ENCODE data around the gene LTBP2.

Gene LTBP2

GRCh38 chr14:74510223-74510931 lies 101.7 kb downstream of the LTBP2 start:
- DNase-seq, result no peak

- no peak for DNase-seq
These were observed 102.3 kb downstream of the LTBP2 start for GRCh38 chr14:74509587-74510222.

GRCh38 chr14:74508844-74509428 lies 103.1 kb downstream of the LTBP2 start:
- DNase-seq, result no peak

- no peak for DNase-seq
These were observed 103.7 kb downstream of the LTBP2 start for GRCh38 chr14:74508292-74508731.

GRCh38 chr14:74507840-74508239 lies 104.2 kb downstream of the LTBP2 start:
- DNase-seq, result no peak

- DNase-seq, result no peak
These were observed 105.0 kb downstream of the LTBP2 start for GRCh38 chr14:74507085-74507484.

GRCh38 chr14:74506411-74506851 lies 105.6 kb downstream of the LTBP2 start:
- no peak for DNase-seq

GRCh38 chr14:74505831-74506230 lies 106.2 kb downstream of the LTBP2 start:
- DNase-seq, result no peak

- DNase-seq, result no peak
These were observed 106.9 kb downstream of the LTBP2 start for GRCh38 chr14:74504874-74505720.

- no peak for DNase-seq
These were observed 107.6 kb downstream of the LTBP2 start for GRCh38 chr14:74504412-74504811.

GRCh38 chr14:74503938-74504335 lies 108.1 kb downstream of the LTBP2 start:
- DNase-seq, result no peak

- DNase-seq, result no peak
These were observed 108.6 kb downstream of the LTBP2 start for GRCh38 chr14:74503291-74503937.

GRCh38 chr14:74502236-74503019 lies 109.6 kb downstream of the LTBP2 start:
- DNase-seq, result peak in 4 of 56 donors; percentile 11 to 38 (median 20)

- DNase-seq, result no peak
These were observed 110.3 kb downstream of the LTBP2 start for GRCh38 chr14:74501691-74502090.

- peak in 37 of 56 donors; percentile 9 to 74 (median 26) for DNase-seq
These were observed 110.9 kb downstream of the LTBP2 start for GRCh38 chr14:74501135-74501614.

GRCh38 chr14:74500417-74501134 lies 111.5 kb downstream of the LTBP2 start:
- DNase-seq, result no peak

- DNase-seq, result no peak
These were observed 116.7 kb downstream of the LTBP2 start for GRCh38 chr14:74495356-74495755.

GRCh38 chr14:74493343-74494261 lies 118.4 kb downstream of the LTBP2 start, which contains the start of gene ISCA2:
Gene ISCA2, plus strand, starts transcription at chr14:74493765. Its CDS starts 10 bp downstream, at chr14:74493775.
- DNase-seq, result peak; percentile 83 to 100 (median 99)
